WTC11 (cell line): ENCODE results near the gene SPINK14. TPM values are rescaled to one million over a fixed set of nuclear protein-coding genes. Genes with fewer than 3 reads are reported as not detected.

Experiments used
- ATAC-seq: fragments of 200-7000 bp; cut with Tn5 transposase; 2 replicates; pipeline ENCODE4 v1.10.0; 2021; ENCODE audit warnings: mild to moderate bottlenecking, moderate library complexity
- CTCF ChIA-PET: fragments of 300-600 bp; sonication (Branson Sonifier 250); formaldehyde crosslinking; loops from one replicate; lab custom pipeline; 2021; ENCODE audit warnings: antibody characterized with exemption; lab: Charles Lee
- POLR2A ChIA-PET: fragments of 350-600 bp; sonication (Branson Sonifier 250); formaldehyde crosslinking; loops from one replicate; lab custom pipeline; 2021; ENCODE audit warnings: antibody characterized with exemption; lab: Charles Lee
- DNase-seq: peaks from one replicate; pipeline ENCODE4 v3.0.0; 2021; ENCODE audit warnings: low spot score
- H3K27ac Mint-ChIP-seq: 2 replicates; pipeline ENCODE4 v1.8.0; 2021; ENCODE audit warnings: mixed read lengths
- H3K27me3 Mint-ChIP-seq: 2 replicates; pipeline ENCODE4 v1.8.0; 2021; ENCODE audit warnings: low read depth, mild to moderate bottlenecking, moderate library complexity, mixed read lengths
- H3K36me3 Mint-ChIP-seq: 2 replicates; pipeline ENCODE4 v1.8.0; 2021; ENCODE audit warnings: mixed read lengths
- H3K4me1 Mint-ChIP-seq: 2 replicates; pipeline ENCODE4 v1.8.0; 2022; ENCODE audit warnings: mixed read lengths
- H3K4me3 Mint-ChIP-seq: 2 replicates; pipeline ENCODE4 v1.8.0; 2021; ENCODE audit warnings: mild to moderate bottlenecking, moderate library complexity, mixed read lengths
- H3K9me3 Mint-ChIP-seq: 2 replicates; pipeline ENCODE4 v1.8.0; 2021; ENCODE audit warnings: mixed read lengths
- AFF4 ChIP-seq: sonication (generic); formaldehyde crosslinking; IDR thresholded peaks from 2 replicates; pipeline ENCODE4 v1.8.1; 2023; ENCODE audit warnings: mild to moderate bottlenecking, missing genetic modification reagents, borderline replicate concordance
- AR ChIP-seq: fragments of 250-450 bp; sonication (Bioruptor Pico); IDR thresholded peaks from 2 replicates; pipeline ENCODE4 v1.9.0; 2021; ENCODE audit warnings: mild to moderate bottlenecking
- ARID4B ChIP-seq: sonication (generic); formaldehyde crosslinking; IDR thresholded peaks from 2 replicates; pipeline ENCODE4 v1.8.0; 2023; ENCODE audit warnings: missing genetic modification reagents, mild to moderate bottlenecking, borderline replicate concordance
- E2F1 ChIP-seq: sonication (generic); formaldehyde crosslinking; IDR thresholded peaks from 2 replicates; pipeline ENCODE4 v1.8.0; 2022; ENCODE audit warnings: mild to moderate bottlenecking, missing genetic modification reagents
- ELF4 ChIP-seq: sonication (generic); formaldehyde crosslinking; IDR thresholded peaks from 2 replicates; pipeline ENCODE4 v1.8.1; 2022; ENCODE audit warnings: low read depth, mild to moderate bottlenecking, moderate library complexity, missing genetic modification reagents
- ERG ChIP-seq: fragments of 250-450 bp; sonication (Bioruptor Pico); IDR thresholded peaks from 2 replicates; pipeline ENCODE4 v1.8.0; 2021; ENCODE audit warnings: mild to moderate bottlenecking
- FOXJ3 ChIP-seq: sonication (generic); formaldehyde crosslinking; IDR thresholded peaks from 2 replicates; pipeline ENCODE4 v1.9.0; 2021; ENCODE audit warnings: missing genetic modification reagents, mild to moderate bottlenecking, borderline replicate concordance
- FOXK1 ChIP-seq: sonication (generic); formaldehyde crosslinking; IDR thresholded peaks from 2 replicates; pipeline ENCODE4 v1.8.0; 2022; ENCODE audit warnings: mild to moderate bottlenecking, moderate library complexity, missing genetic modification reagents
- KAT7 ChIP-seq: sonication (generic); formaldehyde crosslinking; IDR thresholded peaks from 2 replicates; pipeline ENCODE4 v1.8.1; 2023; ENCODE audit warnings: missing genetic modification reagents, mild to moderate bottlenecking, borderline replicate concordance
- MAX ChIP-seq: sonication (generic); formaldehyde crosslinking; IDR thresholded peaks from 2 replicates; pipeline ENCODE4 v1.8.0; 2022; ENCODE audit warnings: mild to moderate bottlenecking, missing genetic modification reagents
- PRDM15 ChIP-seq: sonication (generic); formaldehyde crosslinking; IDR thresholded peaks from 2 replicates; pipeline ENCODE4 v1.8.0; 2022; ENCODE audit warnings: missing genetic modification reagents
- SMAD3 ChIP-seq: sonication (generic); formaldehyde crosslinking; IDR thresholded peaks from 2 replicates; pipeline ENCODE4 v1.8.0; 2022; ENCODE audit warnings: missing genetic modification reagents, mild to moderate bottlenecking, borderline replicate concordance
- USF2 ChIP-seq: sonication (generic); formaldehyde crosslinking; IDR thresholded peaks from 2 replicates; pipeline ENCODE4 v1.8.1; 2023; ENCODE audit warnings: mild to moderate bottlenecking, missing genetic modification reagents, moderate library complexity
- ZNF396 ChIP-seq: fragments of 250-450 bp; sonication (Bioruptor Pico); IDR thresholded peaks from 2 replicates; pipeline ENCODE4 v1.8.0; 2021; ENCODE audit warnings: mild to moderate bottlenecking, moderate library complexity, borderline replicate concordance
- total RNA-seq: library from RNA; stranded (reverse); gene quantifications from 3 replicates; pipeline ENCODE4 v1.2.3, GENCODE V29; 2021

SPINK14 gene
- total RNA-seq, 1 experiment from 2014 or later, result not detected

- DNase-seq, result peak; percentile 18
- Mint-ChIP-seq H3K4me1 (no peaks in the 10 kb centered on the region), H3K4me3 (no peak overlapping the region), H3K27me3 (no peaks in the 10 kb centered on the region; the same call in 1 of the 2 replicates), H3K9me3 (peaks cover 17% of the 10 kb centered on the region)
- CTCF ChIA-PET, result no interaction called here
- no peak for TF ChIP-seq KAT7 (CRISPR knock-in tag)
- no peak for TF ChIP-seq PRDM15
- no peak for TF ChIP-seq USF2 (CRISPR knock-in tag)
- no peak for TF ChIP-seq MAX (CRISPR knock-in tag)
- no peak for TF ChIP-seq AR (CRISPR knock-in tag)
- no peak for TF ChIP-seq SMAD3 (CRISPR knock-in tag)
- TF ChIP-seq, all 79 proteins: peak for 0
- peak; percentile 88 for ATAC-seq
- Mint-ChIP-seq H3K27ac (no peak overlapping the region), H3K36me3 (no peaks in the 10 kb centered on the region)
- POLR2A ChIA-PET, result no interaction called here
Measured at GRCh38 chr5:148163345-148163744, 5.0 kb upstream of the SPINK14 start.

- no peaks in the 10 kb centered on the region; the same call in 1 of the 2 replicates for H3K27me3 Mint-ChIP-seq
- no peaks in the 10 kb centered on the region for H3K4me1 Mint-ChIP-seq
- H3K9me3 Mint-ChIP-seq, result peaks cover 17% of the 10 kb centered on the region
- no peak for DNase-seq
- CTCF ChIA-PET, result no interaction called here
- no peak overlapping the region for H3K4me3 Mint-ChIP-seq
- H3K36me3 Mint-ChIP-seq, result no peaks in the 10 kb centered on the region
- no peak for ATAC-seq
- H3K27ac Mint-ChIP-seq, result no peak overlapping the region
- POLR2A ChIA-PET, result no interaction called here
- no peak for TF ChIP-seq ELF4
- no peak for TF ChIP-seq ZNF396
- TF ChIP-seq E2F1 (CRISPR knock-in tag), result no peak
- no peak for TF ChIP-seq ERG (CRISPR knock-in tag)
- no peak for TF ChIP-seq FOXK1 (CRISPR knock-in tag)
- no peak for TF ChIP-seq FOXJ3 (CRISPR knock-in tag)
- no peak for TF ChIP-seq ARID4B (CRISPR knock-in tag)
- no peak for TF ChIP-seq AFF4 (CRISPR knock-in tag)
Measured at GRCh38 chr5:148166550-148167283, 1.6 kb upstream of the SPINK14 start.
